ENCODE data around the gene MEF2C.

The MEF2C gene

DNA sequence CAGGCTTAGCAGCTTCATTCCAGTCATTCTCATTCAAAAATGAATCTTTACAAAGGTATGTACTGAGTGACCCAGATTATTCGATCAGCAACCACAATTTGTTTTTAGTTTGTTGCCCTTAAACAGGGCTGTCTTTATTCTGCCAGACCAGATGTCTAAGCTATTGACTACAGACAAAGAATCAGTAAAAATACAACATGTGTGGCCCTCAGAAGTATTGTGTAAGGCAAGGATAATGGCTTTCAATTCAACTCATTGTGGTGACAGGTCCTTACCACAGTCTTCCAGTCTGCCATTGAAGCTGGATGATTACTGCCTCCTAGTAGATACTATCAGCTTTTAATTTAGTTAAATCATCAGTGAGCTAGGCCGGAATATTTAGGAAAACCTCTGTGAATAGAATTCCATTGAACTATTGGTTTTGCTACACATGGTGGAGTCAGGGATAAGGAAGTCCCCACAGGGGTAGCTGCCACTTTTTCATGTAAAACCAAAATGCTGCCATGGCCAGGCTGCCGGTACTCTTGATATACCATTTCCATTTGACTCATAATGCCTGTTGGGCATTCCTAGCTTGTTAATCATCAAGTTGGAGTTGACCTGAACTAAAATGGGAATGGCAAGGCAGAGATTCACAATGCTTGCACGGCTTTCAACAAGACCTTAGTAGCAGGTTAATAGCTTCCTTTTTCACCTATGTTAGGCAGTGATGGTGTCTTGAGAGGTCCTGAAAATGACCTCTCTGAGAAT is 175.6 kb downstream of the MEF2C start:
- no peak for DNase-seq

DNA sequence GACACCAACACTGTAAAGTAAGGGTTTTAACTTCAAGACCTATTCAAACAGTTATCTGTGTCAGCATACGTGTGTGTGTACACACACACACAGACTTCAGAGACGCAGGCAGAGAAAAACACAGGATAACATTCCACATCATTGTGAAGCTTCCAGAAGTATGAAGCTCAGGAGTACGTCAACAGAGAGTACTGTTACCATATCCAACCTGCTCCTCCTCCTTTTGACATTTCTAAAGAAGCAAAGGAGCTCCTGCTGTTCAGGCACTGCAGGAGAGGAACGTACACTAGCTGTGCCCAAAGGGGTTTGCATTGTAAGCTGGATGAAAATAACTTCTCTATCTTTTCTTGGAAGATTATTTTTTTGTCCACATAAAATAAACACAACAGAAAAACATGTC is 180.7 kb downstream of the MEF2C start:
- DNase-seq = no peak

DNA sequence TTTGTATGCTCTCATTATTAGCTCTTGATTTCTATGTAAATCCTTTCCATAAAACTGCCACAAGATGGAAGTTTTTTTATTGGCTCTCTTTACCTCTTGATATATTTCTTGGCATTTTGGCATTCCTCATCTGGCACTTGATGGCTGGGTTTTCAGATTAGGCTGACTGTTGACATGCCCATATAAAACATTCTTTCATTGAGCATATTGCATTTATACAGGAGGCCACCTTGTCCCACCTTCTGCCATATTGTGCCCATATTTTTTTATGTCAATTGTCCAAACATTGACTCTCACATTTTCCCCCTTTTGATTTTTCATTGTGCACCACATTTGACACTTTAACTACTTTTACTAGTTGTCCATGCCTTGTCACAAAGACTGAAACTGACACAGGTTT is 182.9 kb downstream of the MEF2C start:
- DNase-seq = no peak

DNA sequence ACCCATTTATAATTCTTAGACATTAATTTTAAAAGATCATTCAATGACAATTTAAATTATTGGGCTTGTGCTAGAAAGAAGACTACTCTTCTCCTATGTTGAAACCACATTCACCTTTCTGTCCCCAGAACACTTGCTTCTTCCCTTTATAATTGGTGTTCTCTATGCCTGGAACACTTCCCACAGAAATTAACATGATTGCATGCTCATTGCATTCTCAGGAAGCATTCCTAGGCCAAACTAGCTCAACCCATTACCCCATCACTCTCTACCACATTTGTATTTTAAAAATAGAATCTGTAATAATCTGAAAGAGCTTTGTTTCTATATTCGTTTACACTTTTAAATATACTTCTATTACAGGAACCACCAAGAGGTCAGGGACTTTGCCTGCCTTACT is 184.7 kb downstream of the MEF2C start:
- DNase-seq = no peak

DNA sequence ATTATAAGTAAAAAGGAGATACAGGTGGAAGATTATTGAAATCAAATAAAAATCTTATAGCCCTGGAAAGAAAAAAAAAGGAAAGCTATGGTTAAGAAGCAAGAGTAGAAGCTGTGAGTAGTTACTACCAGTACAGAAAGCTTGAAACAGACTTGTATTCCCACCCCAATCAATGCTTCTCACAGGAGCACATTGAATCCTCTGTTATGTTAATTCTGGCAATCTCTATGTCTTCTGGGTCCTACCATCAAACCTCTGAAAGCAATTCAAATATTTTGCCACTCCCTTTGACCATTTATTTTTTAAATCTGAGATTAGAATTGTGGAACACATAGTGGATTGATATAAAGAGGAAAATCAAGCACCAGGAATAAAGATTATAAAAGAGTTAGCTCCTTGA is 186.5 kb downstream of the MEF2C start:
- DNase-seq = no peak

DNA sequence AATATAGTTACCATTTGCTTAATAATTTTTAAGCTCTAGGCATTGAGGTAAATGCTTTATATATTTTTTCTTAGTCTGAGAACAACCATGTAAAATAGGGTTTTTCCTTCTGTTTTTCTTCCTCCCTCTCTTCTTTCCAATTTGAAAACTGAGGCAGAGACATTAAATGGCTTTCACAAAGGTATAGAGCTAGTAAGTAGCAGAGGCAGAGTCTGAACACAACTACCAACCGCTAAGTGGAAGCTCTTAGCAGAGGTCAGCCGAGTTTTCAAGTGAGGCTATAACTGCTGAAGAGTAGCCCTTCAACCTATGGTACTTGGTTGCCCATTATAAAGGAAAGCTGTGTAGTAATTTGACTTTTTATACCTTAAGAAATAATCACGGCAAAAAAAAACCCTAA is 187.1 kb downstream of the MEF2C start:
- no peak for DNase-seq

DNA sequence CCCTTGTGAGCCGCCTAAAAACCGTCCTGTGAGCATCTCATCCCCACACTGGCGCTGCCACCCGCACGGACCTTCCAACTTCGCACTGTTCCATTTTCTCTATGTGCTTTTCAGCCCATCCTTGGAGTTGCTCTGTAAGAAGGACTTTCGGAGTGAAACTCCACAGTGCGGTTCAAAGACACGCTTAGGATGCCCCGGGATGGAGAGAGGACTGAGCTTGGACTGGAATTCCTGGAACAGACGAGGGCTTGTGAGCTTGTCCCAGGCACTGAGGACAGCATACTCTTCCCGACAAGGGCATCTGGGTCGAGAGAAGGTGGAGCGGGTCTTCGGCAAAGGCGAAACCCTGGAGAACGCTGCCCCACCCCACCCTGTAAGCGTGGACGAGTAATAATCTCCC is 187.8 kb downstream of the MEF2C start:
- no peak for DNase-seq

DNA sequence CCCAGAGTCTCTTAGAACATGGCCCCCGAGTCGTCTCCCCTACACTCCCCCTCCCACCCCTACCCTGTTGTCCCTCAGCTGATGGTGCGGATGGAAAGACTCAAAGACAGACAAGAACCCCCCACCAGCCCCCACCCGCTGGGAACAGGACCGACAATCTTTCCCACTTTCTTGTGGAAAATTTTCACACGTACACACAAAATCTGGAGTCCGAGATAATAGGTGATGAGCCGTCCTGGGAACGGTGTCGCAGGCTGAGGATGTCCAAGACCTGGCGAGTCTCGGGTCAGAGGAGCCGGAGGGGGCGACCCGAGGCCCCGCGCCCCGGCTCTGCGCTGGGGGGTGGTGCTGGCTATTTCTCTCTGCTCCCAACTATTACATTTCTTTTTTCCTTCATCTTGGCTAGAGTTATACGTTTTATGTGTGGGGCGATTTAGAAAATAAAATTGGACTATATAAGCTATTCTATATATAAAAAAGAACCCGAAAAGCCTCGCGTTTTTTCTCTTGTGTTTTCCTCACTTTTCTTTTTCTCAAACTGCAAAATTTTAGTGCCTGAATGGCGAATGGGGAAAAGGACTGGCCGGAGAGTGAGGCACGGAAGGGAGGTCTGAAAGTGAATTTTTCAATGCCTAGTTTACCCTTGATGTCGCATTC is 188.8 kb downstream of the MEF2C start:
- DNase-seq = no peak

DNA sequence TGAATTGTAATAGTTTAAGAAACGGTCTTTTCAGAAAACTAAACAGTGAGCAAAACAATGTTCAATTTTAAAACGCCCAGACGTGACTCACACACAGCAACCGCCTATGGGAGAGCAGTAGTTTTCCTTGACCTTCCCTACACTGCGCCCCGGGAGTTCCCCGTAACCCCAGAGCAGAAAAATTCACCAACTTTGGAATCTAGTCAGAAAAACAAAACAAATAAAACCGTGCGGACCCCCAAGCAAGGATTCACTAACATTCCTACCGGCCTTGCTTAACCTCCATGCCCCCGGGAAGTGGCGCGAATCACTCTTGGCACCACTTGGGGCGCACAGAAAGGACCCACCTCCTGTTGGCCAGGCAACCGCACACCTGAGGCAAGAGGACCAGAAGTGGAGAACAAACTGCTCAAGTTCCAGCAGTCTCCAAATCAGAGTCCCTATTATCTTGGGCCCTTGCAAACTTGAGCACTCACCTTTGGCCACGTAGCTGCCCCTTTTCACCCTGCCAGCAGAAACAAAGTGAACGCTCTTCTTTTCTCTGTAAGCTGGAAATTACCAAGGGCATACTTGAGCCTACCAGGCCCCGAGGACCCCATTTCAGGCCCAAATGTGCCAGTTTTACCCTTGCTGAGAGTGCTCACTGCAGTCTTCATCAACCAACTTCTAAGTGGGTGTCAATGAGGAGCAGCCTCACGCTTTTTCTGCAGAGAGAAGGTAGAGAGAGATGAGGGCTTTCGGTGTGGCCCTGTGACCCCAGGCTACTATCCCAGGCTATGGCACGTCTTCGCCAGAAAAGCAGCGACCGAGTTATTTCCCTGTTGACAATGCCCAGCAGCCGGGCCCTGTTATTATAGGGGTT is 189.7 kb downstream of the MEF2C start:
- no peak for DNase-seq

DNA sequence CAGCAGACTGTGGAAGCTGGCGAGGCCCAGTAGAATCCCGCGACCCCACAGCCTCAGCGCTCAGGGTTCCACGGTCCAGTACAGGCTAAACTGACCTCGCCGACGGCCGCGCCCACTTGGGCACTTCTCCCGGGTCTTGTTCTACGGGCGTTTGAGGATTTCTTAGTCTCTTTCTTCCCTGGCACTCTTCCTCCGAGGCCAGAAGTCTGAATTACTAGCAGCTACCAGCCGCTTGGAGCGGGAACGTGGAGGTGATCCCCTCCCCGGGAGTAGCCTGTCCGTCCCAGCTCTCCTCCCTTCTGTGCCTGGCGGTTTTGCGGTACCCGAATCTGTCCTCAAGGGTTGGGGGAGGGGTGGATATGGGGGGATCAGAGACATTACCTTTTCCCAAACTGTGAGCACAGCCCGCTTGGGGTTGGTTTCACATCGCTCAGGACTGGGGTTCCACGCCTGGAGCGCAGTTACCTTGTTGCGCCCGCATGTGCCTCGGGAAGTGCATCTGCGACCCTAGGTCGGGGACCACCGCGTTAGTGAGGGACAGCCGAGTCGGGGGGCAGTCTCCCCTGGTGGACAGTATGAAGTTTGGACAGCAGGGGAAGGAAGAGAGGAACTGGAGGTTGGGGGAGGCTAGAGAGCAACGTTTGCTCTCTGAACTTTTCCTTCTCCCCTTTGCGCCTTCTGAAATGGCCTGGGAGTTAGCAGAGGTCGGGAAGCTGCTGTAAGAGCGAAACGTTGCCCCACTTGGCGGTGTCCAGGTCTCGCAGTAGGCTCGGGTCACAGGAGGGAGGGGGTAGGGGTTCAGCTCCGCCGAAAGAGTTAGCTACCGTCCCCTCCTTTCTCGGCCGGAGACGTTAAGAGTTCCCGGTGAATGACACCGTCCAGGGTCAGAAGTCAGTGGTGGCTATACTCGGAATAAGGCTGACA is 190.8 kb downstream of the MEF2C start:
- no peak for DNase-seq

DNA sequence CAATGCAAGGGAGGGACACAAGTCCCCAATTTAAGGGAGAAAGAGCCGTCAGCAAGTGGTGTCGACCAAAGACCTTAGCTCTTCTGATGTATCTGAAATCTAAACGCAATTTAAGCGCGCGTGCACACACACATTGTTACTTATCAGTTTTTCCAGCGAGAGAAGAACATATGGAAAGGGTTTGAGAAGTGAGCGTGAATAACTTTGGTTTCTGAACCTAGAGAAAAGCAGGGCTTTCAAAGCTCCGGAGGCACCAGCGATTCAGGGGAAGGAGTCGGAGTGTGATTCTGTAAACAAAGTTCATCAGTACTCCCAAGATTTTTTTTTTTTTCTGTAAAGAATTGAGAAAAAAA is 191.8 kb downstream of the MEF2C start:
- DNase-seq = no peak

DNA sequence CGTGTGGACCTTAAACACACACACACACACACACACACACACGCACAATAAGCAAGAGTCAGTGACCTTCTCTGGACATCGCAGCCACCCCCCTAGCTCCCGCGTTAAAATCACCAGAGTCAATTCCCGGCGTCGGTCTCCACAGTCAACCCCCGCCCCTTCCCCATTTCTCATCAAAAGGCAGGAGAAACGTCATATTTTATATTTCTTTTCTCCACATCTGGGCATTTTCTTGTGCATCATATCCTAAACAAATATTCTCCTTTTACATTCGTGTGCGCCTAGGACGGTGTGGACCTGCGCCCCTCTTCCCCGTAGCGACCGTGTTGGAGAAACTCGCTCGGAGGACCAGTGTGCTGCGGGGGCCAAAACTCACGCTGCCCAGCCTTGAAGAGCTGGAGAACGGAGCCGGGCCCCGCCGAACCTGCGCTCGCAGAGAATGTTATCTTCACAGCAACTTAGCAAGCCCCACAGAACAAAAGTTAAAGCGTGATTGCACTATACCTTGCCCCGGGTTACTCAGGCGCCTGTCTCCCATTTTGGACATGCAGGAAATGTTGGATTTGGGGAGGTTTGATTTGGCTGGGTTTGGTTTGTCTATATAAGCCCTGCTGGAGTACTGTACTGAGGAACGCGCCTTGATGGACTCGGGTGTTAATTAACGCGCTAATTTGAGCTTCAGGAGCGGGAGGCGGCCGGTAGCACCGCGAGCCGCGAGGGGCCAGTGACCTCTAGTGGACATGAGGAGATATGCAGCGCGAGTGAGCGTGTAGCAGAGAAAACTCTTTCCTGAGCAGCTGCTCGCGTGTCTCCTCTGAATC is 192.4 kb downstream of the MEF2C start:
- DNase-seq = no peak

DNA sequence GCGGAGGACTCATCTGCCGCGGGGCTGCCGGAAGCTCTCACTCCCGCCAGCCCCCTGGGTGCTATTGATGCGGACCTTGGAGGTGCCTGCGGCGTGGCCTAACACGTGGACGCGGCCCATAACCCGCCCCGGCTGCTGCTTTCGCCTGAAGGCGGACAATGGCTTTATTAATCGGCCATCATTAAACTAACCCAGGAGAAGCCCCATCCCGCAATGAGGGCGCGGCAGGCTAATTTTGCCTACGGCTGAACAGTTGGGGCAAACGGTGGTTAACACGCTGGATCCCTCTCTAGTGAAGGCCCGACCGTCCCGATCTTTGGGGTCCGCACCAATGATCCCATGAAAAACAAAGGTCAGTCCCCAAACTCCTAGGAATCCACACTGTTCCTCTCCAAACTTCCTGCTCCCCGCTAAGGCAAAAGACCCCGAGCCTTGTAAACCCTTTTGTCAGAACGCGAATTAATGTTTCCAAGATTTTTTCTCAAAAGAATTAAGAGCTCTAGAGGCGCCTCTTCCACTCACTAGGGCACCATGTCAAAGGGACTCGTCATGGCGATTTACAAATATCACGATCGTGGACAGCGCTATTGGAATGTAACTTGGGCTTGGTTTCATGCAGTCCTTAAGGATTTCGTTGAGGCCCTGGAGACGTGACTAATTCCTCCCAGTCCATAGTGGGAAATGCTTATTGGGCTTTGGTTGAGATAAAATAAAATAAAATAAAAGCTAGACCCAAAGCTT is 193.1 kb downstream of the MEF2C start:
- no peak for DNase-seq

DNA sequence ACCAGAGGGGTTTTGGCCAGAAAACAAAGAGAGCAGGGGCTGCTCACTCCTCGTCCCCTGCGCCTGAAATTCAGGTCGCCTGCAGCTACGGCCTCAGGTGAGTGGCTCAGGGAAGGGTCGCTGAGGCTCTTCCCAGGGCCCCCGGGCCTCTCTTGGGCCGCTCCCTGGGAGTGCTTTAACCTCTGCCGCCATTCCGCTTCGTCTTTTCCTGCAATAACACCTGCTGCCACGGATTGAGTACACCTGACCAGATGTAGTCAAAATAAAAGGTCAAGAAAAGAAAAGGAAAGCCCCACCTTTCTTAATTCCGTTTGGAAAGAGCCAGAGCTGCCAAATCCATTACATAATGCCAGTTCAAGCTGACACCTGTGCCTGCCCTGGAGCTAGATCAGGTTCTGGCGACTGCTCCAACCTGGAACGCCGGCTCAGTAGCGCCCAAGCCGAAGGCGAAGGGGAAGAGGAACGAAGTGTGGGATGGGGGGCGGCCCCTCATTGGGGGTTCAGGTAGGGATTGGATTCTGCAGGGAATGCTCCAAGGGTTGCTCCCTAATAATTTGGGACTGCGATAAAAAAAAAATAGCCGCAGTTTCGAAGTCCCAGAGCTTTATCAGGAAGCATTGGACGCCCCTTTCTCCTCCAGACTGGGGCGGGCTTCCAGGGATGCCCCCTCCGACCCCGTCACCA is 193.9 kb downstream of the MEF2C start:
- no peak for DNase-seq

DNA sequence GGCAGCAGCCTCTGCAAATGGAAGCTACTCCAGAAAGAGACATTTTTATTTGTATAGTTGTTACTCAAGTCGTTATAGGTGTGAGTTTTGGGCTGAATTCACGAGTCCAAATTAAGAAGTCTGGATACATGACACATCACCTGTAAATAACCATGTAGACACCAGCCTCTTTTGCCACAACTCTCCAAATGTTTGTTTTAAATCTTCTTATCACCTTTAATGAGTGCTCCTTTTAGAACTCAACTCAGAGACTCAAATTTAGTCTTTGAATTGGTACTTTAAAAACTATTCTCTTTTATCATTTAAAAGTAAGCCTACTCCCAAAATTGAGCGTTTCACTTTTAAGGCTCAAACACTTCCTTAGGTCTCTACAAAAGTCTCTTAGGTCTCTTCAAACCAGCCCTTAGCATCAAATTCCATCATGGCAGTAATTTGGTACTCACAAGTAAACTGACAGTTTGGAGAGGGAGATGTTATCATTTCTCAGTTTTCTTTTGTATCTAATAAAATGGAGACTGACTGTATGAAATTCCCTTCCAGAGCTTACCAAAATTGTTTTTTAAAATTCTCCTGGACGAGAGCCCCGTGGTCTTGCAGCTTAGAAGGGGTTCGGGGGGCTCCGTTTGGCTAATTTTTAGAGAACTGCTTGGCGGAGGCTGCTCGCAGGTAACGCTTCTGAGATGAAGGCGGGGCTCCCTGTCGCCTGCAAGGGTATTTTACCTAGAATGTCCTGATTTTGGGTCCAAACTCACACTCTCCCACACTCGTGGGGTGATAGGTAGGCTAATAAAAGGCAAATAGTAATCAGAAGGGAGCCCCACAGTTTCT is 194.6 kb downstream of the MEF2C start:
- DNase-seq = no peak

DNA sequence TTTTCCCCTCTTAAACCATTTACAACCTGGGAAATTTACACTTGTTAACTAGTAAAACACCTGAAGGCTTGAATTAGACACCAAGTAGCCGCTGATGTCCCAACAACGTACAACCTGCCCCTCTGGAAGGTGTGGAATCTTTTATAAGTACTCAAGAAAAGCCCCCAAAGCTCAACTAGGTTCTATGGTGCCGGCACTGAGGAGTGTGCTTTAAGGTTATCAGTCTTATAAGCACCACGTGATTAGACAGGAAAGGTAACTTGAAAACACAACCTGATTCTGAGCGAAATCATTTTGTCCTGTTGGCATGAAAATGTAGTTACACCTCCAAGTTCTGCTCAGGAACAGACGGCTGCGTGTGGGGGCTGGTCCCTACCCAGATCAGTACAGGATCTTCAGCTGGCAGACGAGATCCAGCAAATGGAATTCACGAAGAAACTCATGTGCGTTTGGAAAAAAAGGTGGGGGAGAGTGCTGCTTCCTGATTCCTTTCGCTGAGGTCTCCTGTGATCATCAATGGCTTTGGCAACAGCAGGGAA is 195.5 kb downstream of the MEF2C start:
- DNase-seq = no peak

DNA sequence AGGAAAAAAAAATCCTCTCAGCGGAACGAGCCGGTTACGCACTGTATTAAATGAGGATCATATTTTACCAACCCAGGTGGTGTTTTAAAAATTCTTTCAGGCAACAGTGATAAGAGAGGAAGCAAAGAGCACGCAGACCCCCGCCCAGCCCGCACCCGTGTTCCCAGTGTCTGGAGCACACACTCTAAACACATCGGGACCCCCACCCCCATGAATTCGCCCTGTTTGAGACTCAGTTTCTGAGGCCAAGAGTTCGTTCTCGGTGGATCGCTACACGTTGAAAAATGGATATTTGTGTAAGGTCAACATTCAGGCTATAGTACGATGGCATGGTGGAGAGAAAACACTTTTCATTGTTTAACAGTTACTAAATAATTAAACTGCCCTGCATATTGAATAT is 196.3 kb downstream of the MEF2C start:
- no peak for DNase-seq

DNA sequence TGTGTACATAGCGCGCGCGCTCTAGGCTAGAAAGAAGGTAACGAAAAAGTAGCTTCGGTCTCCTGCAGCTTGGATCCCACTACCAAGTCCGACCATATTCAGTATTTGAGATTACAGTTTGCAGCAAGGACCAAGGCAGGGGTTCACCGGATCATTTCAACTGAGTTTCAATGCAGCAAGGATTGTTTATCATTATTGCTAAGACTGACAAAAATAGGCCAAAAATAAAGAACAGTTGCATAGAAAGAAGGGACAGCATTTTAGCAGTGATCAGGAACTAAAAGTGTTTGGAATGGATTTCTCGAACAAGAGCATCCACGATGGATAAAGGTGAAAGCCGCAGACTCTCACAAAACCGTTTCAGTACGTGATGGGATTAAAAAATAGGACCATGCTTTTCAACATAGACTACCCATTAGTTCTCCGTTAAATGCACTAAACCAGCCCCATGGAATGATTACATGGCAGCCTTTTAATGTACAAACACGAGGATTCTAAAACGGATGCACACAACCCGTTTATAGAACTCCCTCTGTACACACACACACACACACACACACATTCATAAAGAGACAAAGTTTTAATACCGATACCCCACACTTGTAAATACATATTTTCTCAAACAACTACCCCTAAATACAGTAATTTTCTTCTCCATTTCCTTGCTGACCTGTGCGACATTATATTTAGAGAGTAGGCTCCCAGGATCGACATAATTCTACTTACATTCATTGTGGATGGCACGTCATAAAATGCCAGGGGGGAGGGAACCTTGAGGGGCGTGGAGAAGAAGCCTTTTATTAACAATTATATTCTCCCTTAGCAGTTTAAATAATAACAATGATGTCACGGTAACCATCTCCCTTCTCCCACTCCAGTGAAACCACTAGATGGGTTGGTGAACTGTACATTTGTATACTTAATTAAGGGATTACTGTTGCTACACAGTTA is 197.1 kb downstream of the MEF2C start:
- no peak for DNase-seq
